ENCODE data around the gene ITGA6.

DNA sequence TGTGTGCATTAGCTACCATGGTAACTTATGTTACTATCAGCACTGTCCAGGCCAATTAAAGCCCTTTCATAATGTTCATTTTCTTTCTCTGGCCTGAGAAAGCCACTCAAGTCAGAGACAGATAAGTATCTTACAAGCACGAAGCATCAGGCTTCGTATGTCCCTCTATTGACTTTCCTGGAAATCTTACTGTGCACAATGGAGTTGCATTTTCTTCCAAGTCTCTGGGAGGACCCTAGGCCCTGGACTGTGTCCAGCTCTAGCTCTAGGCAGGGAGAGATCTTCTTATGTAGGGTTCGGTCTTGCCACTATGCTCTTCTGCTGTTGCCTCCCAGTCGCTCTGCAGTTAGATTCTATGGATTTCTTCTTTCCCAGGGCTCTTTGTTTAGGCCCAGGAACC is 40.0 kb upstream of the ITGA6 start:
- TF ChIP-seq, protein P1, sequence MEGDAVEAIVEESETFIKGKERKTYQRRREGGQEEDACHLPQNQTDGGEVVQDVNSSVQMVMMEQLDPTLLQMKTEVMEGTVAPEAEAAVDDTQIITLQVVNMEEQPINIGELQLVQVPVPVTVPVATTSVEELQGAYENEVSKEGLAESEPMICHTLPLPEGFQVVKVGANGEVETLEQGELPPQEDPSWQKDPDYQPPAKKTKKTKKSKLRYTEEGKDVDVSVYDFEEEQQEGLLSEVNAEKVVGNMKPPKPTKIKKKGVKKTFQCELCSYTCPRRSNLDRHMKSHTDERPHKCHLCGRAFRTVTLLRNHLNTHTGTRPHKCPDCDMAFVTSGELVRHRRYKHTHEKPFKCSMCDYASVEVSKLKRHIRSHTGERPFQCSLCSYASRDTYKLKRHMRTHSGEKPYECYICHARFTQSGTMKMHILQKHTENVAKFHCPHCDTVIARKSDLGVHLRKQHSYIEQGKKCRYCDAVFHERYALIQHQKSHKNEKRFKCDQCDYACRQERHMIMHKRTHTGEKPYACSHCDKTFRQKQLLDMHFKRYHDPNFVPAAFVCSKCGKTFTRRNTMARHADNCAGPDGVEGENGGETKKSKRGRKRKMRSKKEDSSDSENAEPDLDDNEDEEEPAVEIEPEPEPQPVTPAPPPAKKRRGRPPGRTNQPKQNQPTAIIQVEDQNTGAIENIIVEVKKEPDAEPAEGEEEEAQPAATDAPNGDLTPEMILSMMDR (IDR thresholded peaks at IDR 0.05; ENCODE audit: low read depth, low read length, poor library complexity, severe bottlenecking): no peak
- TF ChIP-seq EZH2phosphoT487 (IDR thresholded peaks at IDR 0.05; ENCODE audit: borderline replicate concordance, low read length): no peak

Measured in DOHH2 (cell line).